Activated B cell treated with CpG ODN at 0.5 μM for 24 hours (primary cell): ENCODE results near the gene ANXA2R. TPM values are rescaled to one million over a fixed set of nuclear protein-coding genes. Genes with fewer than 3 reads are reported as not detected.

Source experiments
- ATAC-seq: fragments of 200-7000 bp; cut with Tn5 transposase; one replicate; pipeline ENCODE4 v1.10.0; 2021; ENCODE audit warnings: low read depth, mild to moderate bottlenecking, moderate library complexity
- CTCF ChIA-PET: fragments of 350-600 bp; sonication (Branson Sonifier 250); formaldehyde crosslinking; loops from one replicate; lab custom pipeline; 2021; ENCODE audit warnings: antibody characterized with exemption; lab: Charles Lee
- POLR2A ChIA-PET: fragments of 350-600 bp; sonication (Branson Sonifier 250); formaldehyde crosslinking; loops from one replicate; lab custom pipeline; 2021; ENCODE audit warnings: antibody characterized with exemption; lab: Charles Lee
- DNase-seq: peaks from one replicate; pipeline ENCODE4 v3.0.0; 2022
- H3K27ac Mint-ChIP-seq: one replicate; pipeline ENCODE4 v1.8.0; 2020; ENCODE audit warnings: mixed read lengths
- H3K27me3 Mint-ChIP-seq: one replicate; pipeline ENCODE4 v1.8.0; 2021; ENCODE audit warnings: mixed read lengths
- H3K36me3 Mint-ChIP-seq: one replicate; pipeline ENCODE4 v1.8.0; 2021; ENCODE audit warnings: low read depth, mixed read lengths
- H3K4me1 Mint-ChIP-seq: one replicate; pipeline ENCODE4 v1.8.0; 2021; ENCODE audit warnings: mixed read lengths
- H3K4me3 Mint-ChIP-seq: one replicate; pipeline ENCODE4 v1.8.0; 2020; ENCODE audit warnings: mild to moderate bottlenecking, mixed read lengths
- H3K9me3 Mint-ChIP-seq: one replicate; pipeline ENCODE4 v1.8.0; 2020; ENCODE audit warnings: mixed read lengths
- CTCF ChIP-seq: fragments of 200-600 bp; IDR thresholded peaks from one replicate; pipeline ENCODE4 v1.8.0; 2022; ENCODE audit warnings: antibody characterized with exemption, mild to moderate bottlenecking
- intact Hi-C: fragments of 100-400 bp; cut with micrococcal nuclease; formaldehyde crosslinking; loops from one replicate; pipeline ENCODE4 v1.15.1; 2024
- total RNA-seq: library from RNA; stranded (reverse); gene quantifications from 2 replicates; pipeline ENCODE4 v1.2.3, GENCODE V29; 2022

Gene ANXA2R
- total RNA-seq, 1 donor from 2014 or later = 7.9 TPM

GRCh38 chr5:42994246-42994554, 45.9 kb downstream of the ANXA2R start:
- POLR2A ChIA-PET = interaction anchor here (0.7 to 10.8 kb wide), 19 partner anchors 8 to 1069 kb away, joined by 3 to 400 read pairs (median 11); partner anchors contain the start of genes ANXA2R, FBXO4, HMGCS1 and TMEM267

GRCh38 chr5:42993516-42994245, 46.4 kb downstream of the ANXA2R start:
- H3K4me1 Mint-ChIP-seq = peaks cover 42% of the 10 kb centered on the region
- peak; percentile 48 for DNase-seq
- ChIA-PET CTCF (interaction anchor here (0.8 to 6.5 kb wide), 10 partner anchors 14 to 127 kb away, joined by 3 to 86 read pairs (median 19); partner anchors contain the start of gene ZNF131), POLR2A (interaction anchor here (0.7 to 10.8 kb wide), 21 partner anchors 9 to 1069 kb away, joined by 3 to 400 read pairs (median 7); partner anchors contain the start of genes ANXA2R, FBXO4, HMGCS1 and TMEM267)
- H3K36me3 Mint-ChIP-seq = peaks cover 36% of the 10 kb centered on the region
- H3K27ac Mint-ChIP-seq = peak overlapping the region; percentile 100
- no peaks in the 10 kb centered on the region for H3K9me3 Mint-ChIP-seq
- intact Hi-C loops = loop anchor here (1.0 to 5.0 kb wide), 5 partner anchors 72 to 609 kb away; partner anchors contain the start of genes NNT and TMEM267
- peak; percentile 8 for ATAC-seq
- H3K4me3 Mint-ChIP-seq = peak overlapping the region; percentile 99
- no peak for TF ChIP-seq CTCF
- H3K27me3 Mint-ChIP-seq = no peaks in the 10 kb centered on the region

More at GRCh38 chr5:42994246-42994554, 45.9 kb downstream of the ANXA2R start:
- DNase-seq (no peak), ATAC-seq (no peak)
- peak overlapping the region; percentile 100 for H3K27ac Mint-ChIP-seq
- CTCF ChIA-PET = interaction anchor here (0.8 to 6.5 kb wide), 9 partner anchors 14 to 127 kb away, joined by 3 to 86 read pairs (median 22); partner anchors contain the start of gene ZNF131
- H3K27me3 Mint-ChIP-seq = no peaks in the 10 kb centered on the region
- peaks cover 37% of the 10 kb centered on the region for H3K4me1 Mint-ChIP-seq
- peak overlapping the region; percentile 99 for H3K4me3 Mint-ChIP-seq
- intact Hi-C loops = loop anchor here (5.0 kb wide), 1 partner anchor 608 kb away; the partner anchor contains the start of gene NNT
- H3K9me3 Mint-ChIP-seq = no peaks in the 10 kb centered on the region
- no peak for TF ChIP-seq CTCF
- H3K36me3 Mint-ChIP-seq = peaks cover 34% of the 10 kb centered on the region

- Mint-ChIP-seq H3K27ac (peak overlapping the region; percentile 100), H3K4me3 (peak overlapping the region; percentile 99), H3K27me3 (no peaks in the 10 kb centered on the region), H3K4me1 (peaks cover 47% of the 10 kb centered on the region), H3K36me3 (peaks cover 41% of the 10 kb centered on the region), H3K9me3 (no peaks in the 10 kb centered on the region)
- ATAC-seq (peak; percentile 23), DNase-seq (peak; percentile 67)
- ChIA-PET CTCF (interaction anchor here (1.1 to 6.5 kb wide), 8 partner anchors 16 to 129 kb away, joined by 3 to 86 read pairs (median 19); partner anchors contain the start of gene ZNF131), POLR2A (interaction anchor here (0.6 to 10.8 kb wide), 21 partner anchors 10 to 1089 kb away, joined by 3 to 400 read pairs (median 10); partner anchors contain the start of genes ANXA2R, C5orf34, HMGCS1 and NNT)
- intact Hi-C loops = loop anchor here (1.0 to 5.0 kb wide), 6 partner anchors 41 to 610 kb away; partner anchors contain the start of genes HMGCS1, NNT and TMEM267
- TF ChIP-seq CTCF = no peak
Observed at GRCh38 chr5:42992088-42992879, 47.8 kb downstream of the ANXA2R start.

- peak; percentile 27 for DNase-seq
- H3K27ac Mint-ChIP-seq = peak overlapping the region; percentile 100
- H3K36me3 Mint-ChIP-seq = peaks cover 46% of the 10 kb centered on the region
- no peaks in the 10 kb centered on the region for H3K27me3 Mint-ChIP-seq
- peaks cover 47% of the 10 kb centered on the region for H3K4me1 Mint-ChIP-seq
- ChIA-PET CTCF (interaction anchor here (0.7 to 6.5 kb wide), 9 partner anchors 16 to 129 kb away, joined by 3 to 86 read pairs (median 16); partner anchors contain the start of gene ZNF131), POLR2A (interaction anchor here (0.6 to 10.8 kb wide), 19 partner anchors 11 to 1088 kb away, joined by 3 to 400 read pairs (median 13); partner anchors contain the start of genes ANXA2R, C5orf34, HMGCS1 and NNT)
- TF ChIP-seq CTCF = no peak
- H3K9me3 Mint-ChIP-seq = no peaks in the 10 kb centered on the region
- no peak for ATAC-seq
- H3K4me3 Mint-ChIP-seq = peak overlapping the region; percentile 99
- intact Hi-C loops = loop anchor here (1.0 to 5.0 kb wide), 6 partner anchors 40 to 611 kb away; partner anchors contain the start of genes HMGCS1, NNT and TMEM267
Observed at GRCh38 chr5:42991404-42992087, 48.6 kb downstream of the ANXA2R start.
